Activated naive CD8-positive, alpha-beta T cell treated with anti-CD3 and anti-CD28 coated beads, Interleukin-2, amount 50 U/mL, for 16 hours (primary cell): ENCODE data around the gene EBI3.
A peak's percentile ranks its signal among the peaks of the same experiment; 100 is the strongest.
"Not testable (repeated sequence)": the region's sequence is repeated elsewhere in the genome, so short reads cannot be mapped to it uniquely, and the experiment has no call there.

Experiments
- DNase-seq: peaks from one replicate; pipeline ENCODE4 v3.0.0-alpha.2; 2020; ENCODE audit warnings: low read depth, low spot score

EBI3 gene

GRCh38 chr19:4200940-4201542 lies 28.3 kb upstream of the EBI3 start:
- no peak for DNase-seq

GRCh38 chr19:4201798-4202197 lies 27.5 kb upstream of the EBI3 start:
- no peak for DNase-seq

- no peak for DNase-seq
Observed at GRCh38 chr19:4206818-4207484, 22.4 kb upstream of the EBI3 start.

GRCh38 chr19:4208385-4209094 lies 20.8 kb upstream of the EBI3 start:
- DNase-seq: no peak

- DNase-seq: no peak
Observed at GRCh38 chr19:4210166-4210731, 19.1 kb upstream of the EBI3 start.

GRCh38 chr19:4213116-4213515 lies 16.2 kb upstream of the EBI3 start:
- no peak for DNase-seq

- DNase-seq: no peak
Observed at GRCh38 chr19:4215807-4216206, 13.5 kb upstream of the EBI3 start.

GRCh38 chr19:4216846-4217245 lies 12.5 kb upstream of the EBI3 start:
- no peak for DNase-seq

- DNase-seq: no peak
Observed at GRCh38 chr19:4217429-4218264, 11.7 kb upstream of the EBI3 start.

GRCh38 chr19:4218523-4218922 lies 10.8 kb upstream of the EBI3 start:
- not testable (repeated sequence) for DNase-seq

GRCh38 chr19:4220188-4220587 lies 9.1 kb upstream of the EBI3 start:
- DNase-seq: no peak

GRCh38 chr19:4224470-4224869 lies 4.9 kb upstream of the EBI3 start:
- no peak for DNase-seq

GRCh38 chr19:4225885-4226284 lies 3.4 kb upstream of the EBI3 start:
- no peak for DNase-seq

GRCh38 chr19:4227771-4228170 lies 1.6 kb upstream of the EBI3 start:
- no peak for DNase-seq

GRCh38 chr19:4228765-4229178 lies 551 bp upstream of the EBI3 start:
- DNase-seq: no peak

- DNase-seq: not testable (repeated sequence)
Observed at GRCh38 chr19:4230237-4230636, 914 bp downstream of the EBI3 start.

GRCh38 chr19:4231521-4231920 lies 2.2 kb downstream of the EBI3 start:
- not testable (repeated sequence) for DNase-seq

- DNase-seq: not testable (repeated sequence)
Observed at GRCh38 chr19:4232139-4232538, 2.8 kb downstream of the EBI3 start.

- no peak for DNase-seq
Observed at GRCh38 chr19:4232614-4233281, 3.4 kb downstream of the EBI3 start.

- peak; percentile 29 for DNase-seq
Observed at GRCh38 chr19:4233282-4233853, 4.0 kb downstream of the EBI3 start.
